Kidney (tissue), 14 donors: Measurements from ENCODE around the gene CGNL1. TPM values are rescaled to one million over a fixed set of nuclear protein-coding genes. Genes with fewer than 3 reads are reported as not detected.

Source experiments
- DNase-seq, 5 donors: peaks; one replicate each; pipeline ENCODE4 v3.0.0-alpha.2; 2013 to 2020
- FAIRE-seq: peaks from 2 replicates; lab custom pipeline; 2012; peaks lifted over from hg19 to GRCh38; lab: Jason Lieb, UNC
- H3K27ac ChIP-seq, 2 donors: one replicate each; pipeline ENCODE4 v1.7.0; 2013; ENCODE audit warnings: low read depth in 2 of 2, low read length in 2 of 2, inconsistent platforms in 1 of 2
- H3K27me3 ChIP-seq: one replicate; pipeline ENCODE4 v1.7.1; 2013; ENCODE audit warnings: low read length, inconsistent platforms; ENCODE audit not compliant: control insufficient read depth, insufficient read depth
- H3K36me3 ChIP-seq, 3 donors: one replicate each; pipeline versions ENCODE4 v1.7.0 to v1.7.1; 2013; ENCODE audit warnings: low read length in 3 of 3, control low read depth in 1 of 3, inconsistent platforms in 1 of 3; ENCODE audit not compliant: insufficient read depth in 3 of 3, control insufficient read depth in 2 of 3
- H3K4me1 ChIP-seq, 3 donors: one replicate each; pipeline versions ENCODE4 v1.7.0 to v1.7.1; 2013; ENCODE audit warnings: low read length in 3 of 3, inconsistent platforms in 1 of 3, low read depth in 1 of 3; ENCODE audit not compliant: control insufficient read depth in 2 of 3, insufficient read depth in 2 of 3
- H3K4me3 ChIP-seq, 3 donors: one replicate each; pipeline versions ENCODE4 v1.7.0 to v1.8.1; 2013; ENCODE audit warnings: low read length in 3 of 3, control low read depth in 1 of 3, inconsistent platforms in 1 of 3
- H3K9ac ChIP-seq, 3 donors: one replicate each; pipeline versions ENCODE4 v1.7.0 to v1.7.1; 2013; ENCODE audit warnings: low read length in 3 of 3, control low read depth in 1 of 3, inconsistent platforms in 1 of 3
- H3K9me3 ChIP-seq, 3 donors: one replicate each; pipeline versions ENCODE4 v1.7.0 to v1.7.1; 2013; ENCODE audit warnings: low read length in 3 of 3, control low read depth in 1 of 3, inconsistent platforms in 1 of 3; ENCODE audit not compliant: control insufficient read depth in 2 of 3, insufficient read depth in 1 of 3
- CTCF ChIP-seq: IDR thresholded peaks from 3 replicates; pipeline ENCODE4 v1.5.1; 2012; ENCODE audit warnings: mild to moderate bottlenecking, moderate library complexity, borderline replicate concordance; ENCODE audit not compliant: insufficient read depth; ENCODE audit errors: extremely low read depth
- intact Hi-C: fragments of 100-400 bp; cut with DNase I; formaldehyde crosslinking; loops from one replicate; pipeline ENCODE4 v1.11.1; 2022
- polyA plus RNA-seq: library from polyadenylated mRNA; stranded (reverse); fragments of 350-450 nt; fragmentation: Illumina TruSeq; extraction: RNeasy Lipid Tissue Mini Kit (QIAGEN cat#74804); gene quantifications from one replicate; pipeline ENCODE4 v1.2.3, GENCODE V29; 2014; ENCODE audit warnings: low read depth, low replicate concordance; ENCODE audit not compliant: insufficient read depth
- total RNA-seq: library from RNA; stranded (reverse); fragmentation: NEBNext Ultra II Directional; extraction: Animal tissue kit (Norgen Biotek cat#: 25700); gene quantifications from one replicate; pipeline ENCODE4 v1.2.1, GENCODE V29; 2021
- donor health status: control.
- donor health status: control.
- donor health status: control.
- donor health status: control.
- donor health status: control.
- donor health status: DM: yes; HTN: yes; CAD: no.
- donor health status: Normal renal cell carcinoma (clear cell type).

The CGNL1 gene
- total and polyA plus RNA-seq, 2 donors from 2014 or later, result 62.0 to 81.5 TPM

- H3K27ac ChIP-seq, result peak overlapping the region in 1 of 2 donors; percentile 67
- DNase-seq (no peak), FAIRE-seq (no peak)
- intact Hi-C loops, result loop anchor here (5.0 kb wide), 1 partner anchor 179 kb away; no protein-coding TSS in a partner anchor
- H3K9me3 ChIP-seq, result no peaks in the 10 kb centered on the region
- peaks cover 0 to 32% (median 24%) of the 10 kb centered on the region in 3 donors for H3K4me1 ChIP-seq
- no peak overlapping the region for H3K9ac ChIP-seq
- no peak overlapping the region for H3K4me3 ChIP-seq
- TF ChIP-seq CTCF, result no peak
- no peaks in the 10 kb centered on the region for H3K27me3 ChIP-seq
- peaks cover 0 to 60% (median 27%) of the 10 kb centered on the region in 3 donors for H3K36me3 ChIP-seq
Observed at GRCh38 chr15:57526076-57526475, 149.8 kb downstream of the CGNL1 start.

- Histone ChIP-seq H3K9ac (no peak overlapping the region), H3K27ac (peak overlapping the region in 1 of 2 donors; percentile 61), H3K4me1 (peaks cover 0 to 26% (median 22%) of the 10 kb centered on the region in 3 donors), H3K36me3 (peaks cover 0 to 65% (median 29%) of the 10 kb centered on the region in 3 donors), H3K27me3 (no peaks in the 10 kb centered on the region), H3K9me3 (no peaks in the 10 kb centered on the region), H3K4me3 (no peak overlapping the region)
- intact Hi-C loops, result loop anchor here (5.0 kb wide), 1 partner anchor 179 kb away; no protein-coding TSS in a partner anchor
- DNase-seq (no peak), FAIRE-seq (no peak)
- no peak for TF ChIP-seq CTCF
Observed at GRCh38 chr15:57526615-57527014, 150.3 kb downstream of the CGNL1 start.

- Histone ChIP-seq H3K4me3 (no peak overlapping the region), H3K9ac (peak overlapping the region in 1 of 3 donors; percentile 3), H3K4me1 (peaks cover 0 to 20% (median 14%) of the 10 kb centered on the region in 3 donors), H3K9me3 (no peaks in the 10 kb centered on the region), H3K27ac (peak overlapping the region; percentile 1 to 2), H3K36me3 (peaks cover 0 to 73% (median 33%) of the 10 kb centered on the region in 3 donors), H3K27me3 (no peaks in the 10 kb centered on the region)
- intact Hi-C loops, result loop anchor here (5.0 kb wide), 1 partner anchor 180 kb away; no protein-coding TSS in a partner anchor
- peak; percentile 85 for FAIRE-seq
- TF ChIP-seq CTCF, result peak; percentile 74
- DNase-seq, result peak in 4 of 5 donors; percentile 63 to 96 (median 84)
Observed at GRCh38 chr15:57527382-57528091, 151.2 kb downstream of the CGNL1 start.
